K562 (cell line): Measurements from ENCODE around the gene SERINC5. TPM values are rescaled to one million over a fixed set of nuclear protein-coding genes. Genes with fewer than 3 reads are reported as not detected.

ENCODE experiments used
- ATAC-seq: fragments of 200-7000 bp; cut with Tn5 transposase; 3 replicates; pipeline ENCODE4 v1.9.1; 2020; ENCODE audit warnings: moderate library complexity
- BruUV-seq: library from RNA; stranded (reverse); fragments of 400-500 nt; replicated peaks from 2 replicates; lab custom pipeline; 2021; lab: Mats Ljungman, UMichigan
- CTCF ChIA-PET: fragments of 300-600 bp; formaldehyde crosslinking; extraction: SDS; loops from one replicate; lab custom pipeline; 2021; ENCODE audit warnings: low intra/inter-chr PET ratio; lab: Yijun Ruan, JAX
- POLR2A ChIA-PET: fragments of 300-600, 350-650 bp; sonication (Branson Sonifier 250); formaldehyde crosslinking; extraction: SDS; loops from one replicate; lab custom pipeline; 2021; ENCODE audit warnings: antibody characterized with exemption, inconsistent platforms; lab: Yijun Ruan, JAX
- DNase-seq, 4 experiments: peaks; one replicate each; pipeline versions ENCODE4 v3.0.0 to v3.0.0-alpha.2; 2011 to 2018; ENCODE audit warnings: low spot score in 3 of 4, mixed read lengths in 3 of 4; ENCODE audit errors: extremely low read depth in 1 of 4
- FAIRE-seq: peaks from 2 replicates; lab custom pipeline; 2011; peaks lifted over from hg19 to GRCh38; lab: Jason Lieb, UNC
- H2AFZ ChIP-seq: 2 replicates; pipeline ENCODE4 v1.6.0; 2011; ENCODE audit warnings: low read depth, low read length, control low read depth, inconsistent platforms
- H3K27ac ChIP-seq: fragments of 200-600 bp; 3 replicates; pipeline ENCODE4 v1.8.0; 2011; ENCODE audit warnings: low read depth, mild to moderate bottlenecking, control low read depth, inconsistent platforms, low read length, moderate library complexity, mixed read lengths; ENCODE audit errors: extremely low read depth
- H3K27me3 ChIP-seq, 2 experiments: fragments of 300-600 bp in 1 of 2; 2 replicates in 1 of 2; 3 replicates in 1 of 2; pipeline versions ENCODE4 v1.6.0 to v1.8.0; 2011; ENCODE audit warnings: inconsistent platforms in 2 of 2, low read length in 2 of 2, mild to moderate bottlenecking in 1 of 2, mixed read lengths in 1 of 2, moderate library complexity in 1 of 2; ENCODE audit not compliant: control insufficient read depth in 2 of 2, insufficient read depth in 2 of 2
- H3K36me3 ChIP-seq: fragments of 300-600 bp; 3 replicates; pipeline ENCODE4 v1.8.0; 2011; ENCODE audit warnings: mild to moderate bottlenecking, low read length, inconsistent platforms; ENCODE audit not compliant: control insufficient read depth, insufficient read depth
- H3K4me1 ChIP-seq, 2 experiments: fragments of 200-600 bp in 1 of 2; replicated peaks in 1 of 2; 2 replicates in 1 of 2; 3 replicates in 1 of 2; pipeline versions ENCODE4 v1.5.1 to v1.8.0; 2011; ENCODE audit warnings: inconsistent platforms in 2 of 2, low read length in 2 of 2, mild to moderate bottlenecking in 1 of 2, mixed read lengths in 1 of 2, moderate library complexity in 1 of 2; ENCODE audit not compliant: control insufficient read depth in 2 of 2, insufficient read depth in 2 of 2
- H3K4me2 ChIP-seq: 2 replicates; pipeline ENCODE4 v1.6.1; 2011; ENCODE audit warnings: low read length, control low read depth, inconsistent platforms, mixed read lengths; ENCODE audit not compliant: insufficient read depth
- H3K4me3 ChIP-seq: fragments of 200-600 bp; sonication (generic), shearing (Covaris generic); 2 replicates; pipeline ENCODE4 v1.5.1; 2016; ENCODE audit warnings: control low read depth, inconsistent platforms
- H3K79me2 ChIP-seq: fragments of 200-600 bp; 3 replicates; pipeline ENCODE4 v1.8.0; 2011; ENCODE audit warnings: low read length, inconsistent platforms; ENCODE audit not compliant: control insufficient read depth, insufficient read depth
- H3K9ac ChIP-seq, 2 experiments: 2 replicates each; pipeline versions ENCODE4 v1.6.0 to v1.6.1; 2011; ENCODE audit warnings: low read depth in 2 of 2, low read length in 2 of 2, control low read depth in 1 of 2, inconsistent platforms in 1 of 2, mild to moderate bottlenecking in 1 of 2, mixed read lengths in 1 of 2; ENCODE audit not compliant: insufficient read depth in 1 of 2
- H3K9me1 ChIP-seq: one replicate; pipeline ENCODE4 v1.6.0; 2011; ENCODE audit warnings: inconsistent platforms, mild to moderate bottlenecking, low read length, moderate library complexity; ENCODE audit not compliant: control insufficient read depth, insufficient read depth
- H3K9me3 ChIP-seq: replicated peaks from 2 replicates; pipeline ENCODE4 v1.5.1; 2011; ENCODE audit warnings: low read depth, low read length, inconsistent platforms; ENCODE audit not compliant: control insufficient read depth, insufficient read depth
- H4K20me1 ChIP-seq: replicated peaks from 2 replicates; pipeline ENCODE4 v1.6.1; 2011; ENCODE audit warnings: low read length, inconsistent platforms, mixed read lengths; ENCODE audit not compliant: control insufficient read depth, insufficient read depth
- BRD4 ChIP-seq: fragments of 200-600 bp; sonication (generic); IDR thresholded peaks from 2 replicates; pipeline ENCODE4 v1.6.1; 2017; ENCODE audit warnings: inconsistent platforms
- CEBPG ChIP-seq, 3 experiments: fragments of 200-800 bp in 1 of 3; sonication (Bioruptor generic) in 1 of 3; sonication (generic) in 1 of 3; formaldehyde crosslinking in 1 of 3; IDR thresholded peaks in 2 of 3; conservative IDR thresholded peaks in 1 of 3; 2 replicates each; pipeline versions ENCODE4 v1.6.1 to v1.8.0; 2016 to 2022; ENCODE audit warnings: missing compliant biosample characterization in 2 of 3, missing genetic modification characterization in 2 of 3, mild to moderate bottlenecking in 1 of 3, missing genetic modification reagents in 1 of 3
- ELF2 ChIP-seq: fragments of 250-450 bp; sonication (Bioruptor Pico); IDR thresholded peaks from 2 replicates; pipeline ENCODE4 v1.5.0; 2021; ENCODE audit warnings: mild to moderate bottlenecking
- IRF9 ChIP-seq: fragments of 450-650 bp; IDR thresholded peaks from 2 replicates; pipeline ENCODE4 v1.6.1; 2016; ENCODE audit warnings: missing biosample characterization, missing genetic modification characterization
- MAFK ChIP-seq: IDR thresholded peaks from 2 replicates; pipeline ENCODE4 v1.6.1; 2011; ENCODE audit warnings: low read length, improper control_type of control experiment
- MEF2A ChIP-seq: IDR thresholded peaks from 2 replicates; pipeline ENCODE4 v1.6.1; 2011; ENCODE audit warnings: low read depth, mild to moderate bottlenecking, low read length, moderate library complexity; ENCODE audit not compliant: control insufficient read depth
- NR3C1 ChIP-seq: sonication (generic); formaldehyde crosslinking; IDR thresholded peaks from 2 replicates; pipeline ENCODE4 v1.8.1; 2022; ENCODE audit warnings: missing genetic modification reagents
- RBBP5 ChIP-seq: fragments of 200-600 bp; sonication (generic); IDR thresholded peaks from 2 replicates; pipeline ENCODE4 v1.6.1; 2012; ENCODE audit warnings: borderline replicate concordance, mild to moderate bottlenecking, low read length, control low read depth, inconsistent platforms; ENCODE audit not compliant: insufficient read depth, poor library complexity, severe bottlenecking
- XRCC3 ChIP-seq: fragments of 450-650 bp; IDR thresholded peaks from 2 replicates; pipeline ENCODE4 v1.6.1; 2017; ENCODE audit warnings: mild to moderate bottlenecking, moderate library complexity
- ZNF431 ChIP-seq: sonication (generic); formaldehyde crosslinking; IDR thresholded peaks from 2 replicates; pipeline ENCODE4 v1.8.0; 2022; ENCODE audit warnings: mild to moderate bottlenecking, missing genetic modification reagents
- ZNF644 ChIP-seq: fragments of 200-800 bp; sonication (Bioruptor generic); IDR thresholded peaks from 2 replicates; pipeline ENCODE4 v1.6.1; 2016; ENCODE audit warnings: low read depth, missing genetic modification characterization, missing compliant biosample characterization
- WGBS: fragments of 100-300 bp; shearing (Covaris generic); methylation state at CpG from one replicate; pipeline ENCODE4 v1.1.6; 2016; ENCODE audit warnings: low coverage, mixed read lengths; ENCODE audit not compliant: insufficient coverage; ENCODE audit errors: missing lambda C conversion rate; 5-methylcytosine and 5-hydroxymethylcytosine counted together
- in situ Hi-C: fragments of 300-500 bp; cut with MboI; formaldehyde crosslinking; loops from 4 replicates; pipeline ENCODE4 v1.15.0; 2018; ENCODE audit warnings: inconsistent platforms, mixed read lengths
- intact Hi-C: fragments of 100-400 bp; cut with micrococcal nuclease; formaldehyde crosslinking; loops from 2 replicates; pipeline ENCODE4 v1.14.2; 2022
- polyA plus RNA-seq, 8 experiments: library from polyadenylated mRNA; depleted of rRNA in 4 of 8; stranded (reverse) in 5 of 8; unstranded in 3 of 8; fragments of >200 nt; fragmentation: Nextera tagmentation in 2 of 8; fragmentation: Illumina TruSeq in 1 of 8; extraction: Ambion mirVana in 2 of 8; extraction: Trizol in 1 of 8; gene quantifications; 2 replicates each; pipeline versions ENCODE4 v1.2.1 to v1.2.3, GENCODE V29; 2011 to 2014; ENCODE audit warnings: inconsistent platforms in 1 of 8, missing spikeins in 1 of 8
- total RNA-seq, 7 experiments: library from RNA; depleted of rRNA in 6 of 7; stranded (reverse); fragments of >200 nt in 6 of 7; fragmentation: Illumina TruSeq in 2 of 7; extraction: Trizol in 2 of 7; gene quantifications; 2 replicates each; pipeline versions ENCODE4 v1.2.1 to v1.2.3, GENCODE V29; 2011 to 2021; ENCODE audit warnings: low replicate concordance in 1 of 7

The SERINC5 gene
- total and polyA plus RNA-seq, 9 of the 15 experiments (the other 6 are each of a cell fraction or from before 2014, with no cell fraction given), result 1.4 to 7.9 (median 3.7) TPM

DNA sequence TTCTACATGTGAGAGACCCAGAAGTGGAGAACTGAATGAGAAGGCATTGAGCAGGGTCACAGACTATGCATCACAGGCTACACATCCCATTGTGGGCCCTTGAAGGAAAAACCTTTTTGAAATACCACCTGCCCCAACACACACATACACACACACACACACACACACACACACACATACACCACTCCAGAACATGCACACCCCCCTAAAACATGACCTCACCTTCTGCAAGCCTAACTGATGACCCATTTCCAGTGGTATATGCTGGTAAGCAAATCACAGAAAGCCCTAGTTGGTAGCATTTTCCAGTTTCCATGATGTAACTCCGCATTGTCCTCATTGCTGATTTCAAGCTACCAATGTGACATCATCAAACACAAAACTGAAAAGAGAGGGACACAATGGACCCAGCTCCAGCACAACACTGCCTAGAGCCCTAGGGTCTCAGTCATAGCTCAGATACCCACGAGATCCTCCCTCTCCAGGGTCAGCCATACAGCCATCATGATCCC is 184.3 kb downstream of the SERINC5 start:
- 0% methylated on average over 2 of the region's 2 CpGs for WGBS
- H3K4me2 ChIP-seq, result no peak overlapping the region
- peaks cover 6 to 36% of the 10 kb centered on the region in 2 experiments; a peak in 4 of 5 replicates for H3K27me3 ChIP-seq
- H2AFZ ChIP-seq, result no peak overlapping the region
- H3K9me1 ChIP-seq, result no peaks in the 10 kb centered on the region
- no peak overlapping the region for H3K27ac ChIP-seq
- no peak overlapping the region for H3K4me3 ChIP-seq
- no peak overlapping the region for H3K9ac ChIP-seq
- TF ChIP-seq NR3C1 (no peak), MAFK (no peak), RBBP5 (no peak), ZNF644 (tag) (no peak), XRCC3 (no peak), ELF2 (CRISPR knock-in tag) (no peak), IRF9 (tag) (no peak), CEBPG (CRISPR knock-in tag; IDR thresholded peaks at IDR 0.05) (no peak), CEBPG (tag; conservative IDR thresholded peaks at IDR 0.05 in 1 of 2, IDR thresholded peaks at IDR 0.05 in 1 of 2) (no peak), MEF2A (no peak), BRD4 (no peak), ZNF431 (CRISPR knock-in tag) (no peak)
- FAIRE-seq (no peak), DNase-seq (no peak), ATAC-seq (no peak)
- in situ Hi-C loops, result no loop called here
- no peaks in the 10 kb centered on the region for H3K36me3 ChIP-seq
- ChIA-PET CTCF (no interaction called here), POLR2A (no interaction called here)
- no TSS peak for BruUV-seq
- H3K4me1 ChIP-seq, result no peaks in the 10 kb centered on the region
- intact Hi-C loops, result no loop called here
- H3K79me2 ChIP-seq, result no peaks in the 10 kb centered on the region
- H3K9me3 ChIP-seq, result no peaks in the 10 kb centered on the region
- no peaks in the 10 kb centered on the region for H4K20me1 ChIP-seq
